ENCODE results near the gene EIF3B. TPM values are rescaled to one million over a fixed set of nuclear protein-coding genes. Genes with fewer than 3 reads are reported as not detected.
"Not testable (repeated sequence)": the region's sequence is repeated elsewhere in the genome, so short reads cannot be mapped to it uniquely, and the experiment has no call there.

The EIF3B gene
- total RNA-seq, 3 donors from 2014 or later: 111 to 122 (median 115) TPM

DNA sequence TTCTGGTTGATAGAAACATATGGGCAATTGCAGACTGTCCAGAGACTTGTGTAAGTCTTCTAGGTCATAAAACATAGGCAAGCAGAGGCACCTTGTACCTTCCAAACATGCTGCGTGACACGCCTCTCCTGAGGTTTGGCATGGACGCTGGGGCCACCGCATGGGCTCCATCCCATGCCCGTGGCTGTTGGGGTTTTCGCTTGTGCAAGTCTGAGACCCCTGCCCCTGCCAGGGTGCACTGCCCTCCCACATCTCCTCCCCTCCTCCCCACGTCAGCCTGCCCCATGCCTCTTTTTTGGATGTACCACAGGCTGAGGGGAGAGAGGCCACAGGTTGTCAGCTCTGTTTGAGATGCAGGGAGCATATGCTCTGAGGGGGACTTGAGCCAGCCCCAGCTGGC, 19.0 kb downstream of the EIF3B start:
- DNase-seq (ENCODE audit: low spot score in 2 of 2): no peak

DNA sequence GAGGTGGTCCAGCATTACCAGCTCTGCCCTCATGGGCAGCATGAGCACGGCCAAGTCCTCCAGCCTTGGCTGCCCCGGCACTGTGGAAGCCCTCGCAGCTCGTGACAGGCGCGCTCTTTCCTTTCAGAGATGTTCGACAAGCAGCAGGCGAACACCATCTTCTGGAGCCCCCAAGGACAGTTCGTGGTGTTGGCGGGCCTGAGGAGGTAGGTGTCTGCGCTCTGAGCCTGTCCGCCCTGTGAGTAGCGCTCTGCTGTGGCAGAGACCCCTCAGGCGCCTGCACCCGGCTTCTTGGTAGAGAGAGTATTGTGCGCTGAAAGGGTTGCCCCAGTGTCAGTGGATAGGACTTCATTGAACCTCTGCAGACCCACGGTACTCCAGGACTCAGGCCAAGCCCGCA, 19.8 kb downstream of the EIF3B start:
- H3K27me3 ChIP-seq: no peaks in the 10 kb centered on the region
- TF ChIP-seq POLR2AphosphoS5 (IDR thresholded peaks at IDR 0.05): no peak
- TF ChIP-seq, protein P1, sequence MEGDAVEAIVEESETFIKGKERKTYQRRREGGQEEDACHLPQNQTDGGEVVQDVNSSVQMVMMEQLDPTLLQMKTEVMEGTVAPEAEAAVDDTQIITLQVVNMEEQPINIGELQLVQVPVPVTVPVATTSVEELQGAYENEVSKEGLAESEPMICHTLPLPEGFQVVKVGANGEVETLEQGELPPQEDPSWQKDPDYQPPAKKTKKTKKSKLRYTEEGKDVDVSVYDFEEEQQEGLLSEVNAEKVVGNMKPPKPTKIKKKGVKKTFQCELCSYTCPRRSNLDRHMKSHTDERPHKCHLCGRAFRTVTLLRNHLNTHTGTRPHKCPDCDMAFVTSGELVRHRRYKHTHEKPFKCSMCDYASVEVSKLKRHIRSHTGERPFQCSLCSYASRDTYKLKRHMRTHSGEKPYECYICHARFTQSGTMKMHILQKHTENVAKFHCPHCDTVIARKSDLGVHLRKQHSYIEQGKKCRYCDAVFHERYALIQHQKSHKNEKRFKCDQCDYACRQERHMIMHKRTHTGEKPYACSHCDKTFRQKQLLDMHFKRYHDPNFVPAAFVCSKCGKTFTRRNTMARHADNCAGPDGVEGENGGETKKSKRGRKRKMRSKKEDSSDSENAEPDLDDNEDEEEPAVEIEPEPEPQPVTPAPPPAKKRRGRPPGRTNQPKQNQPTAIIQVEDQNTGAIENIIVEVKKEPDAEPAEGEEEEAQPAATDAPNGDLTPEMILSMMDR (IDR thresholded peaks at IDR 0.05): no peak
- no peak for TF ChIP-seq POLR2A (IDR thresholded peaks at IDR 0.05)
- DNase-seq (ENCODE audit: low spot score in 2 of 2): no peak
- no peak overlapping the region for H3K4me3 ChIP-seq
- H3K36me3 ChIP-seq: peaks cover 14% of the 10 kb centered on the region
- peaks cover 0 to 12% of the 10 kb centered on the region in 2 donors for H3K4me1 ChIP-seq
- peak overlapping the region in 1 of 2 donors; percentile 20 for H3K27ac ChIP-seq
- intact Hi-C loops (cut with DNase I; ENCODE audit: low total_unique reads): no loop called here
- no peaks in the 10 kb centered on the region for H3K9me3 ChIP-seq

More for the DNA sequence above, 19.0 kb downstream of the EIF3B start:
- intact Hi-C loops (cut with DNase I; ENCODE audit: low total_unique reads): no loop called here
- H3K4me3 ChIP-seq: no peak overlapping the region
- peaks cover 14% of the 10 kb centered on the region for H3K36me3 ChIP-seq
- TF ChIP-seq, protein P1 (IDR thresholded peaks at IDR 0.05): no peak
- TF ChIP-seq POLR2A (IDR thresholded peaks at IDR 0.05) (no peak), POLR2AphosphoS5 (IDR thresholded peaks at IDR 0.05) (no peak)
- peaks cover 0 to 12% of the 10 kb centered on the region in 2 donors for H3K4me1 ChIP-seq
- H3K27ac ChIP-seq: no peak overlapping the region
- no peaks in the 10 kb centered on the region for H3K9me3 ChIP-seq
- H3K27me3 ChIP-seq: no peaks in the 10 kb centered on the region

DNA sequence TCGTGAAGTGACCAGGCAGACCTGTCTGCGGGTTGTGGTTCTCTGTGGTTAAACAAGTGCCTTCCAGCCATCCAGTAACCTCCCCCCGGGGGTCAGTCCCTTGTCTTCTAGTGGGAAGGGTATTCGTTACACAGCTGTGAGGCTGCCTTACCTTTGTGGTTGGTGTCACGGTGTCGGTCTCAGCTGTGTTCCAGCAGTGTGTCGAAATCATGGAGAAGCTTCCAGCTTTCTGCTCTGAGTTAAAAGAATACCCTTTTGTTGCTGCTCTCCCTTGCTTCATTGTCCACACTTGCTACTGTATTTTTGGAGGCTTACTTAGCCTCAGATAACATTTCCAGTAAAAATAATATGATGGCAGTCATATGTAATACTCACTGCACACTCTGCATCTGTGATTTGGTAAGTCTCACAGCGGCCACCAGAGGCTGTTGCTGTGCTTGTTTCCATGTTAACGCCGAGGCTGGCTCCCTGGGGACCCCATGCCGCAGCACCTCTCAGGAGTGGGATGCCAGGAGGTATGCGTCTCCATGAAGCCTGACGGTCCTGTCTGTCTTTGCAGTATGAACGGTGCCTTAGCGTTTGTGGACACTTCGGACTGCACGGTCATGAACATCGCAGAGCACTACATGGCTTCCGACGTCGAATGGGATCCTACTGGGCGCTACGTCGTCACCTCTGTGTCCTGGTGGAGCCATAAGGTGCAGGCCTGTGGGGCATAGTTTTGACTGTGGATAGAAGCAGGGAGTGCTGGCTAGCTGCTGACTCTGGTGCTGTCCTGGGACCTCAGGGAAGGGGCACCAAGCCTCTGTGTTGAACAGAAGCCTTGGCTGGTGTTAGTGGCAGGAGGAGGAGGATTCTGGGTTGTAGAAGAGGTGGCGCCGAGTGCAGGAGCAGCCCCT, 20.5 kb downstream of the EIF3B start:
- H3K4me1 ChIP-seq: peaks cover 0 to 12% of the 10 kb centered on the region in 2 donors
- DNase-seq (ENCODE audit: low spot score in 2 of 2): no peak
- TF ChIP-seq, protein P1 (IDR thresholded peaks at IDR 0.05): no peak
- TF ChIP-seq POLR2A (IDR thresholded peaks at IDR 0.05) (no peak), POLR2AphosphoS5 (IDR thresholded peaks at IDR 0.05) (no peak)
- H3K4me3 ChIP-seq: no peak overlapping the region
- H3K27ac ChIP-seq: peak overlapping the region in 1 of 2 donors; percentile 20
- H3K36me3 ChIP-seq: peaks cover 17% of the 10 kb centered on the region
- H3K27me3 ChIP-seq: no peaks in the 10 kb centered on the region
- H3K9me3 ChIP-seq: no peaks in the 10 kb centered on the region
- intact Hi-C loops (cut with DNase I; ENCODE audit: low total_unique reads): no loop called here

DNA sequence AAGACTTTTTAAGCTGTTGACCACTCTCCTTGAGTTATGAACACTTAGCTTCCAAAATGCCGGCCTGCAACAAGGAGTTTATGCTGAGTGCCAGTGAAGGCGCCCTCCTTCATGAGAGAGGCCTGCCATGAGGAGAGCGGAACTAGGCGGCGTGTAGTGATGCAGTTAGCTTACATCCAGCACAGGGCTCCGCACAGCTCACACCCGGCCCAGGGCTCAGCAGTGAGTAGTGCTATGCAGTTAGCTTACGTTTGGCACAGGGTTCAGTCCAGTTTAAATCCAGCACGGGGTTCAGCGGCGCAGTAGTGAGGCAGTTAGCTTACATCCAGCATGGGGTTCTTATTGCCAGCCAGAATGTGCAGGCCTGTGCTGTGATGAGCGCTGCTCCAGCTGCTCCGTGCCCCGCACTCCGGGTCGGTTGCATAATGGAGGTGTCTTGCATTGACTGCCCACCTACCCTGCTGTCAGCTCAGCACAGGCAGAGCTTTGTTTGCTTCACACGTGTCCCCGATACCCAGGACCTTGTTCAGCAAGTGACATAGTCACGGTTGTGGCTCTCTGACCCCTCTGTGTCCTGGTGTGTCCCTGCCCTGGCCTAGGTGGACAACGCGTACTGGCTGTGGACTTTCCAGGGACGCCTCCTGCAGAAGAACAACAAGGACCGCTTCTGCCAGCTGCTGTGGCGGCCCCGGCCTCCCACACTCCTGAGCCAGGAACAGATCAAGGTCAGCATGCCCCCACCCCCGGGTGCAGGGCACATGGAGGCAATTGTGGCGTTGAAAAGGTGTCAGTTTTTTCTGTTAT, 21.9 kb downstream of the EIF3B start:
- Histone ChIP-seq H3K27ac (no peak overlapping the region), H3K27me3 (no peaks in the 10 kb centered on the region), H3K36me3 (peaks cover 25% of the 10 kb centered on the region), H3K4me1 (peaks cover 0 to 12% of the 10 kb centered on the region in 2 donors), H3K4me3 (no peak overlapping the region), H3K9me3 (no peaks in the 10 kb centered on the region)
- intact Hi-C loops (cut with DNase I; ENCODE audit: low total_unique reads): no loop called here
- DNase-seq (ENCODE audit: low spot score in 2 of 2): no peak
- TF ChIP-seq POLR2AphosphoS5 (IDR thresholded peaks at IDR 0.05): no peak
- TF ChIP-seq POLR2A (IDR thresholded peaks at IDR 0.05): no peak
- TF ChIP-seq, protein P1 (IDR thresholded peaks at IDR 0.05): no peak

DNA sequence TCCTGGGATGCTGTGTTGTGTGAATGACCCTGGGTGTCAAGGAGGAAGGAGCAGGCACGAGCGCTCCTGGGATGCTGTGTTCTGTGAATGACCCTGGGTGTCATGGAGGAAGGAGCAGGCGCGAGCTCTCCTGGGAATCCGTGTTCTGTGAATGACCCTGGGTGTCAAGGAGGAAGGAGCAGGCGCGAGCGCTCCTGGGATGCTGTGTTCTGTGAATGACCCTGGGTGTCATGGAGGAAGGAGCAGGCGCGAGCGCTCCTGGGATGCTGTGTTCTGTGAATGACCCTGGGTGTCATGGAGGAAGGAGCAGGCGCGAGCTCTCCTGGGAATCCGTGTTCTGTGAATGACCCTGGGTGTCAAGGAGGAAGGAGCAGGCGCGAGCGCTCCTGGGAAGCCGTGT, 22.9 kb downstream of the EIF3B start:
- H3K4me1 ChIP-seq; H3K27me3 ChIP-seq; DNase-seq (ENCODE audit: low spot score in 2 of 2); intact Hi-C loops (cut with DNase I; ENCODE audit: low total_unique reads); H3K9me3 ChIP-seq; H3K4me3 ChIP-seq; H3K27ac ChIP-seq: not testable (repeated sequence)
- H3K36me3 ChIP-seq: peaks cover 25% of the 10 kb centered on the region

DNA sequence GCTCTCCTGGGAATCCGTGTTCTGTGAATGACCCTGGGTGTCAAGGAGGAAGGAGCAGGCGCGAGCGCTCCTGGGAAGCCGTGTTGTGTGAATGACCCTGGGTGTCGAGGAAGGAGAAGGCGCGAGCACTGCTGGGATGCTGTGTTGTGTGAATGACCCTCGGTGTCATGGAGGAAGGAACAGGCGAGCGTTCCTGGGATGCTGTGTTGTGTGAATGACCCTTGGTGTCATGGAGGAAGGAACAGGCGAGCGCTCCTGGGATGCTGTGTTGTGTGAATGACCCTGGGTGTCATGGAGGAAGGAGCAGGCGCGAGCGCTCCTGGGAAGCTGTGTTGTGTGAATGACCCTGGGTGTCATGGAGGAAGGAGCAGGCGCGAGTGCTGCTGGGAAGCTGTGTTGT, 23.5 kb downstream of the EIF3B start:
- H3K4me3 ChIP-seq; H3K9me3 ChIP-seq; DNase-seq (ENCODE audit: low spot score in 2 of 2); H3K4me1 ChIP-seq; H3K27me3 ChIP-seq; H3K27ac ChIP-seq; intact Hi-C loops (cut with DNase I; ENCODE audit: low total_unique reads): not testable (repeated sequence)
- H3K36me3 ChIP-seq: peaks cover 25% of the 10 kb centered on the region
